Measurements from ENCODE around the gene NSD2. TPM values are rescaled to one million over a fixed set of nuclear protein-coding genes. Genes with fewer than 3 reads are reported as not detected.

NSD2 gene
- total and polyA plus RNA-seq, 2 donors (not counting 1 experiment from before 2014, with no cell fraction given) = 26.6 to 68.4 TPM

DNA sequence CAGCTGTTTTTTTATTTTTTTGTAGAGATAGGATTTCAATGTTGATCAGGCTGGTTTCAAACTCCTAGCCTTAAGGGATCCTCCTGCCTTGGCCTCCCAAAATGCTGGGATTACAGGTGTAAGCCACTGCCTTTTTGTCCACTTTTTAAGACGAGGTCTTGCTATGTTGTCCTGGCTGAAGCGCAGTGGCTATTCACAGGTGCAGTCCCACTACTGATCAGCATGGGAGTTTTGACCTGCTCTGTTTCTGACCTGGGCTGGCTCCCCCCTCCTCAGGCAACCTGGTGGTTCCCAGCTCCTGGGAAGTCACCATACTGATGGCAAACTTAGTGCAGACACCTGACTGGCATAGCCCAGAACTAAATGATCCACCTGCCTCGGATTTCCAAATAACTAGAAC lies 2.3 kb upstream of the NSD2 start:
- H4K20me1 ChIP-seq (ENCODE audit: control insufficient read depth, extremely low read depth, insufficient read depth, low read length) = no peaks in the 10 kb centered on the region
- H3K4me2 ChIP-seq (ENCODE audit: extremely low read depth, insufficient read depth, low read length) = no peak overlapping the region
- no peaks in the 10 kb centered on the region for H3K36me3 ChIP-seq (ENCODE audit: control insufficient read depth, insufficient read depth, low read length)
- peaks cover 21% of the 10 kb centered on the region for H3K79me2 ChIP-seq (ENCODE audit: control insufficient read depth, insufficient read depth, low read length)
- DNase-seq (ENCODE audit: low read depth in 2 of 2) = no peak
- no peak overlapping the region for H3K27ac ChIP-seq (ENCODE audit: insufficient read depth, low read length)
- TF ChIP-seq, protein P1, sequence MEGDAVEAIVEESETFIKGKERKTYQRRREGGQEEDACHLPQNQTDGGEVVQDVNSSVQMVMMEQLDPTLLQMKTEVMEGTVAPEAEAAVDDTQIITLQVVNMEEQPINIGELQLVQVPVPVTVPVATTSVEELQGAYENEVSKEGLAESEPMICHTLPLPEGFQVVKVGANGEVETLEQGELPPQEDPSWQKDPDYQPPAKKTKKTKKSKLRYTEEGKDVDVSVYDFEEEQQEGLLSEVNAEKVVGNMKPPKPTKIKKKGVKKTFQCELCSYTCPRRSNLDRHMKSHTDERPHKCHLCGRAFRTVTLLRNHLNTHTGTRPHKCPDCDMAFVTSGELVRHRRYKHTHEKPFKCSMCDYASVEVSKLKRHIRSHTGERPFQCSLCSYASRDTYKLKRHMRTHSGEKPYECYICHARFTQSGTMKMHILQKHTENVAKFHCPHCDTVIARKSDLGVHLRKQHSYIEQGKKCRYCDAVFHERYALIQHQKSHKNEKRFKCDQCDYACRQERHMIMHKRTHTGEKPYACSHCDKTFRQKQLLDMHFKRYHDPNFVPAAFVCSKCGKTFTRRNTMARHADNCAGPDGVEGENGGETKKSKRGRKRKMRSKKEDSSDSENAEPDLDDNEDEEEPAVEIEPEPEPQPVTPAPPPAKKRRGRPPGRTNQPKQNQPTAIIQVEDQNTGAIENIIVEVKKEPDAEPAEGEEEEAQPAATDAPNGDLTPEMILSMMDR (conservative IDR thresholded peaks at IDR 0.05 in 1 of 2, IDR thresholded peaks at IDR 0.05 in 1 of 2; ENCODE audit: low read depth in 1 of 2, low read length in 2 of 2) = no peak
- TF ChIP-seq EZH2 (IDR thresholded peaks at IDR 0.05; ENCODE audit: low read length, missing control alignments) = no peak
- no peaks in the 10 kb centered on the region for H3K27me3 ChIP-seq (ENCODE audit: control insufficient read depth, insufficient read depth, low read length)
- H3K9me3 ChIP-seq (ENCODE audit: control insufficient read depth, insufficient read depth, low read depth, low read length) = no peaks in the 10 kb centered on the region
- H3K4me3 ChIP-seq (replicated peaks in 1 of 4; ENCODE audit: control extremely low read depth in 1 of 4, insufficient read depth in 1 of 4, low read depth in 3 of 4, low read length in 4 of 4) = no peak overlapping the region
- H3K9ac ChIP-seq (ENCODE audit: insufficient read depth, low read length) = no peak overlapping the region
- H3K4me1 ChIP-seq (ENCODE audit: control insufficient read depth, extremely low read depth, insufficient read depth, low read length) = peaks cover 5% of the 10 kb centered on the region
- no peak overlapping the region for H2AFZ ChIP-seq (ENCODE audit: low read length)

DNA sequence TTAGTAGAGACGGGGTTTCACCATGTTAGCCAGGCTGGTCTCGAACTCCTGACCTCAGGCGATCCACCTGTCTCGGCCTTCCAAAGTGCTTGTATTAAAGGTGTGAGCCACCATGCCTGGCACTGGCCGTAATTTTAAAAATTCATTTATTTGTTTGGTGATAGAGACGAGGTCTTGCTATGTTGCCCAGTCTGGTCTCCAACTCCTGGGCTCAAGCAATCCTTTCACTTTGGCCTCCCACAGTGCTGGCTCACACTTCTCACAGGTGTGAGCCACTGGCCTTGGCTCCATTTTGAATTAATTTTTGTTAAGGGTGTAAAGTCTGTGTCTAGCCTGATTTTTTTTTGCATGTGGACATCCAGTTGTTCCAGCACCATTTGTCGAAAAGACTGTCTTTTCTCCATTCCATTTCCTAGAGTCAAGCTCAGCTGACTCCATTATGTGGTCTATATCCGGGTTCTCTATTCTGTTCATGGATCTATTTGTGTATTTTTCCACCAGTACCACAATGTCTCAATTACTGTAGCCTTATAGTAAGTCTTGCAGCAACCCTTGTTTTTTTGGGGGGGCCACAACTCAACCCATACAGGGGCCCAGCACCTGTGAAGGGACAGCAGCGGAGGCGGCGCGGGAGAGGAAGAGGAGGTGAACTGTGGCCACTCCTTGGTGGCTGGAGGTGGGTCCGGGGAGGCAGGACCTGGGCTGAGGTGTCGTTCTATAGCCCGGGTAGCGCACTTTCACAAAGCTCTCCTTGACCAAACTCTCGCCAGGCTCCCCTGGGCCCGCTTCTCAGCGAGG lies 1.5 kb upstream of the NSD2 start:
- Histone ChIP-seq H3K9me3 (ENCODE audit: control insufficient read depth, insufficient read depth, low read depth, low read length) (no peaks in the 10 kb centered on the region), H3K4me1 (ENCODE audit: control insufficient read depth, extremely low read depth, insufficient read depth, low read length) (peaks cover 5% of the 10 kb centered on the region), H2AFZ (ENCODE audit: low read length) (peak overlapping the region; percentile 57), H3K4me2 (ENCODE audit: extremely low read depth, insufficient read depth, low read length) (peak overlapping the region; percentile 73), H3K27me3 (ENCODE audit: control insufficient read depth, insufficient read depth, low read length) (no peaks in the 10 kb centered on the region), H3K79me2 (ENCODE audit: control insufficient read depth, insufficient read depth, low read length) (peaks cover 29% of the 10 kb centered on the region), H3K27ac (ENCODE audit: insufficient read depth, low read length) (peak overlapping the region; percentile 90), H3K4me3 (replicated peaks in 1 of 4; ENCODE audit: control extremely low read depth in 1 of 4, insufficient read depth in 1 of 4, low read depth in 3 of 4, low read length in 4 of 4) (peak overlapping the region; percentile 52 to 82 (median 58)), H3K36me3 (ENCODE audit: control insufficient read depth, insufficient read depth, low read length) (no peaks in the 10 kb centered on the region), H3K9ac (ENCODE audit: insufficient read depth, low read length) (peak overlapping the region; percentile 90), H4K20me1 (ENCODE audit: control insufficient read depth, extremely low read depth, insufficient read depth, low read length) (no peaks in the 10 kb centered on the region)
- TF ChIP-seq EZH2 (IDR thresholded peaks at IDR 0.05; ENCODE audit: low read length, missing control alignments) = no peak
- TF ChIP-seq, protein P1 (conservative IDR thresholded peaks at IDR 0.05 in 1 of 2, IDR thresholded peaks at IDR 0.05 in 1 of 2; ENCODE audit: low read depth in 1 of 2, low read length in 2 of 2) = no peak
- DNase-seq (ENCODE audit: low read depth in 2 of 2) = no peak

DNA sequence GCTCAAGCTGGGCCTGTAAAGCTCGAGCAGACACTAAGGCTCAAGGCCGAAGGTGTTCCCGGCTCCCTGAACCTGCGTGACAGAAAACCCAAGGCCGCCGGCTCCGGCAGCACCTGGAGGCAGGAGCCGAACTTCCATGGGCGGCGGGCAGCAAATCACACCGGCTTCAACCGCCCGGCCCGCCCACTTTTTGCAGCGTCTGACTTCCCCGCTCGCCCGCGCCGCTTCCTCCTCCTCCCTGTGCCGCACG lies 940 bp upstream of the NSD2 start:
- peaks cover 34% of the 10 kb centered on the region for H3K79me2 ChIP-seq (ENCODE audit: control insufficient read depth, insufficient read depth, low read length)
- peak overlapping the region; percentile 68 for H2AFZ ChIP-seq (ENCODE audit: low read length)
- peak; percentile 69 to 80 for DNase-seq (ENCODE audit: low read depth in 2 of 2)
- H3K4me1 ChIP-seq (ENCODE audit: control insufficient read depth, extremely low read depth, insufficient read depth, low read length) = peaks cover 5% of the 10 kb centered on the region
- no peaks in the 10 kb centered on the region for H3K27me3 ChIP-seq (ENCODE audit: control insufficient read depth, insufficient read depth, low read length)
- H4K20me1 ChIP-seq (ENCODE audit: control insufficient read depth, extremely low read depth, insufficient read depth, low read length) = no peaks in the 10 kb centered on the region
- H3K27ac ChIP-seq (ENCODE audit: insufficient read depth, low read length) = peak overlapping the region; percentile 90
- H3K4me3 ChIP-seq (replicated peaks in 1 of 4; ENCODE audit: control extremely low read depth in 1 of 4, insufficient read depth in 1 of 4, low read depth in 3 of 4, low read length in 4 of 4) = peak overlapping the region; percentile 52 to 82 (median 58)
- no peaks in the 10 kb centered on the region for H3K9me3 ChIP-seq (ENCODE audit: control insufficient read depth, insufficient read depth, low read depth, low read length)
- TF ChIP-seq, protein P1 (conservative IDR thresholded peaks at IDR 0.05 in 1 of 2, IDR thresholded peaks at IDR 0.05 in 1 of 2; ENCODE audit: low read depth in 1 of 2, low read length in 2 of 2) = no peak
- no peak for TF ChIP-seq EZH2 (IDR thresholded peaks at IDR 0.05; ENCODE audit: low read length, missing control alignments)
- H3K4me2 ChIP-seq (ENCODE audit: extremely low read depth, insufficient read depth, low read length) = peak overlapping the region; percentile 73
- H3K9ac ChIP-seq (ENCODE audit: insufficient read depth, low read length) = peak overlapping the region; percentile 90
- H3K36me3 ChIP-seq (ENCODE audit: control insufficient read depth, insufficient read depth, low read length) = no peaks in the 10 kb centered on the region

Measured in fibroblast of lung (primary cell).